ENCODE results near the gene LUC7L.

Gene LUC7L

GRCh38 chr16:266258-267164, 37.3 kb upstream of the LUC7L start:
- H3K4me1 ChIP-seq (ENCODE audit: control insufficient read depth in 1 of 2, insufficient read depth in 2 of 2, low read length in 2 of 2) = no peaks in the 10 kb centered on the region
- no peak overlapping the region for H3K14ac ChIP-seq (ENCODE audit: low read length)
- no peak overlapping the region for H4K12ac ChIP-seq (ENCODE audit: low read depth, low read length)
- no peaks in the 10 kb centered on the region for H3K79me2 ChIP-seq (ENCODE audit: control insufficient read depth, insufficient read depth, low read length, poor library complexity)
- H3K9ac ChIP-seq (ENCODE audit: low read length) = no peak overlapping the region
- no peak overlapping the region for H2AFZ ChIP-seq (ENCODE audit: insufficient read depth, low read length, poor library complexity)
- no peak overlapping the region for H3K4me3 ChIP-seq (ENCODE audit: low read depth, low read length)
- H2BK5ac ChIP-seq (ENCODE audit: low read depth, low read length, poor library complexity) = no peak overlapping the region
- H4K8ac ChIP-seq (ENCODE audit: low read depth, low read length) = no peak overlapping the region
- no peak overlapping the region for H2BK120ac ChIP-seq (ENCODE audit: insufficient read depth, low read length, poor library complexity)
- no peaks in the 10 kb centered on the region for H3K27me3 ChIP-seq (ENCODE audit: insufficient read depth, low read length)
- no peak overlapping the region for H2AK5ac ChIP-seq (ENCODE audit: low read length)
- peaks cover 11% of the 10 kb centered on the region for H3K9me3 ChIP-seq (ENCODE audit: insufficient read depth, low read depth, low read length)
- no peak overlapping the region for H3K23ac ChIP-seq (ENCODE audit: low read length)
- no peak overlapping the region for H3K4ac ChIP-seq (ENCODE audit: low read depth, low read length)
- H2BK12ac ChIP-seq (ENCODE audit: low read length) = no peak overlapping the region
- no peak overlapping the region for H3K4me2 ChIP-seq (ENCODE audit: low read length)
- H3K36me3 ChIP-seq (ENCODE audit: control insufficient read depth in 1 of 2, insufficient read depth in 2 of 2, low read length in 2 of 2) = peaks cover 30 to 33% of the 10 kb centered on the region in 2 experiments
- no CpG with 5 or more reads among the region's 25 CpGs for whole genome bisulfite sequencing (ENCODE audit: extremely low coverage, insufficient coverage, insufficient read length)
- H3K18ac ChIP-seq (ENCODE audit: low read length) = no peak overlapping the region
- H3K27ac ChIP-seq (ENCODE audit: low read depth, low read length) = no peak overlapping the region
- no peak overlapping the region for H4K91ac ChIP-seq (ENCODE audit: low read depth, low read length)
- no peak for DNase-seq
- H3K79me1 ChIP-seq (ENCODE audit: low read length) = no peaks in the 10 kb centered on the region

- Histone ChIP-seq H4K91ac (ENCODE audit: low read depth, low read length) (no peak overlapping the region), H3K23ac (ENCODE audit: low read length) (no peak overlapping the region), H3K27ac (ENCODE audit: low read depth, low read length) (no peak overlapping the region), H3K4me2 (ENCODE audit: low read length) (no peak overlapping the region), H3K4ac (ENCODE audit: low read depth, low read length) (no peak overlapping the region), H3K4me1 (ENCODE audit: control insufficient read depth in 1 of 2, insufficient read depth in 2 of 2, low read length in 2 of 2) (no peaks in the 10 kb centered on the region), H3K18ac (ENCODE audit: low read length) (no peak overlapping the region), H3K4me3 (ENCODE audit: low read depth, low read length) (no peak overlapping the region), H3K9me3 (ENCODE audit: insufficient read depth, low read depth, low read length) (peaks cover 9% of the 10 kb centered on the region), H3K79me2 (ENCODE audit: control insufficient read depth, insufficient read depth, low read length, poor library complexity) (no peaks in the 10 kb centered on the region), H3K36me3 (ENCODE audit: control insufficient read depth in 1 of 2, insufficient read depth in 2 of 2, low read length in 2 of 2) (peaks cover 38 to 40% of the 10 kb centered on the region in 2 experiments), H3K14ac (ENCODE audit: low read length) (no peak overlapping the region), H2BK120ac (ENCODE audit: insufficient read depth, low read length, poor library complexity) (no peak overlapping the region), H2AFZ (ENCODE audit: insufficient read depth, low read length, poor library complexity) (no peak overlapping the region), H2BK5ac (ENCODE audit: low read depth, low read length, poor library complexity) (no peak overlapping the region), H4K12ac (ENCODE audit: low read depth, low read length) (no peak overlapping the region), H3K27me3 (ENCODE audit: insufficient read depth, low read length) (no peaks in the 10 kb centered on the region), H3K9ac (ENCODE audit: low read length) (no peak overlapping the region), H2AK5ac (ENCODE audit: low read length) (no peak overlapping the region), H3K79me1 (ENCODE audit: low read length) (no peaks in the 10 kb centered on the region), H4K8ac (ENCODE audit: low read depth, low read length) (no peak overlapping the region), H2BK12ac (ENCODE audit: low read length) (no peak overlapping the region)
- no CpG with 5 or more reads among the region's 12 CpGs for WGBS (ENCODE audit: extremely low coverage, insufficient coverage, insufficient read length)
- DNase-seq = no peak
Observed at GRCh38 chr16:265711-266110, 36.5 kb upstream of the LUC7L start.

GRCh38 chr16:265002-265529, 35.8 kb upstream of the LUC7L start:
- Histone ChIP-seq H3K36me3 (ENCODE audit: control insufficient read depth in 1 of 2, insufficient read depth in 2 of 2, low read length in 2 of 2) (peaks cover 43 to 44% of the 10 kb centered on the region in 2 experiments), H3K79me1 (ENCODE audit: low read length) (no peaks in the 10 kb centered on the region), H3K23ac (ENCODE audit: low read length) (no peak overlapping the region), H2AK5ac (ENCODE audit: low read length) (no peak overlapping the region), H4K91ac (ENCODE audit: low read depth, low read length) (no peak overlapping the region), H2BK5ac (ENCODE audit: low read depth, low read length, poor library complexity) (no peak overlapping the region), H3K27me3 (ENCODE audit: insufficient read depth, low read length) (no peaks in the 10 kb centered on the region), H2BK120ac (ENCODE audit: insufficient read depth, low read length, poor library complexity) (no peak overlapping the region), H3K14ac (ENCODE audit: low read length) (no peak overlapping the region), H4K8ac (ENCODE audit: low read depth, low read length) (no peak overlapping the region), H3K4me1 (ENCODE audit: control insufficient read depth in 1 of 2, insufficient read depth in 2 of 2, low read length in 2 of 2) (no peaks in the 10 kb centered on the region), H4K12ac (ENCODE audit: low read depth, low read length) (no peak overlapping the region), H3K9me3 (ENCODE audit: insufficient read depth, low read depth, low read length) (peaks cover 9% of the 10 kb centered on the region), H3K4me2 (ENCODE audit: low read length) (no peak overlapping the region), H2AFZ (ENCODE audit: insufficient read depth, low read length, poor library complexity) (no peak overlapping the region), H3K4me3 (ENCODE audit: low read depth, low read length) (no peak overlapping the region), H3K79me2 (ENCODE audit: control insufficient read depth, insufficient read depth, low read length, poor library complexity) (no peaks in the 10 kb centered on the region), H3K4ac (ENCODE audit: low read depth, low read length) (no peak overlapping the region), H2BK12ac (ENCODE audit: low read length) (no peak overlapping the region), H3K18ac (ENCODE audit: low read length) (no peak overlapping the region), H3K9ac (ENCODE audit: low read length) (no peak overlapping the region), H3K27ac (ENCODE audit: low read depth, low read length) (no peak overlapping the region)
- no CpG with 5 or more reads among the region's 14 CpGs for WGBS (ENCODE audit: extremely low coverage, insufficient coverage, insufficient read length)
- DNase-seq = no peak

- no CpG with 5 or more reads among the region's 23 CpGs for WGBS (ENCODE audit: extremely low coverage, insufficient coverage, insufficient read length)
- Histone ChIP-seq H4K12ac (ENCODE audit: low read depth, low read length) (no peak overlapping the region), H4K91ac (ENCODE audit: low read depth, low read length) (no peak overlapping the region), H3K23ac (ENCODE audit: low read length) (no peak overlapping the region), H2AFZ (ENCODE audit: insufficient read depth, low read length, poor library complexity) (no peak overlapping the region), H3K79me2 (ENCODE audit: control insufficient read depth, insufficient read depth, low read length, poor library complexity) (no peaks in the 10 kb centered on the region), H3K27ac (ENCODE audit: low read depth, low read length) (no peak overlapping the region), H2AK5ac (ENCODE audit: low read length) (no peak overlapping the region), H3K4me3 (ENCODE audit: low read depth, low read length) (no peak overlapping the region), H3K9me3 (ENCODE audit: insufficient read depth, low read depth, low read length) (peaks cover 9% of the 10 kb centered on the region), H3K4me2 (ENCODE audit: low read length) (no peak overlapping the region), H2BK5ac (ENCODE audit: low read depth, low read length, poor library complexity) (no peak overlapping the region), H4K8ac (ENCODE audit: low read depth, low read length) (no peak overlapping the region), H3K27me3 (ENCODE audit: insufficient read depth, low read length) (no peaks in the 10 kb centered on the region), H3K14ac (ENCODE audit: low read length) (no peak overlapping the region), H3K9ac (ENCODE audit: low read length) (no peak overlapping the region), H3K4me1 (ENCODE audit: control insufficient read depth in 1 of 2, insufficient read depth in 2 of 2, low read length in 2 of 2) (no peaks in the 10 kb centered on the region), H2BK12ac (ENCODE audit: low read length) (no peak overlapping the region), H3K4ac (ENCODE audit: low read depth, low read length) (no peak overlapping the region), H3K36me3 (ENCODE audit: control insufficient read depth in 1 of 2, insufficient read depth in 2 of 2, low read length in 2 of 2) (peaks cover 47 to 50% of the 10 kb centered on the region in 2 experiments), H3K79me1 (ENCODE audit: low read length) (no peaks in the 10 kb centered on the region), H2BK120ac (ENCODE audit: insufficient read depth, low read length, poor library complexity) (no peak overlapping the region), H3K18ac (ENCODE audit: low read length) (no peak overlapping the region)
- DNase-seq = no peak
Observed at GRCh38 chr16:264440-264951, 35.2 kb upstream of the LUC7L start.
